Inferior parietal cortex (tissue), 1 donor: ENCODE data around the gene TFPI.

Experiments
- DNase-seq: peaks from one replicate; pipeline ENCODE4 v3.0.0-alpha.2; 2016; ENCODE audit errors: extremely low spot score

The TFPI gene

DNA sequence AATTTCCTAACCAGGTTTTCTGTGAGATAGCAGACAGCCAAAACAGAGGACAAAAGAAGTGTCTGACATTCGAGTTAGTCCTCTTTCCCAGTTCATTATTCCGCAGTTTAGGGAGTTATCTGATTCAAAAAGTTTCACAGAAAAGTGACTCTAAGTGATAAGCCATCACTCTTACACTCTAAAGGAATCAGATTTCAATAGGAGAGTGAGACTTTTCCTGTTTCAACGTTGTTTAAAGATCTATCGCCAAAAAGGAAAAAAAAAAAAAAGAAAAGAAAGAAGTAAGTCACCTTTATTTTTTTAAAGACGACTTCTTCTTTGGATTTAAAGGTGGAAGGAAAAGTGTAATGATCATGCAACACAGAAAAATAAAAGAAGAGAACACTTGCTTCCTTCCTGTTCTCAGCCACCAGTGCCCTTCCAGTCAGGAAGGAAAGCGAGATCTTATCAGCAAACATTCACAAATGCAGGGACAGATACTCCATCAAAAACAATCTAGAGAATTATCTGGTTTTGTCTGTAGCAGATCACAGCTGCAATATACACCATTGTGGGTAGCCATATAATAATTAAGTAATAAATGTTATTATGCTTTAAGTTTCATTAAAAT lies 49.8 kb downstream of the TFPI start:
- no peak for DNase-seq

DNA sequence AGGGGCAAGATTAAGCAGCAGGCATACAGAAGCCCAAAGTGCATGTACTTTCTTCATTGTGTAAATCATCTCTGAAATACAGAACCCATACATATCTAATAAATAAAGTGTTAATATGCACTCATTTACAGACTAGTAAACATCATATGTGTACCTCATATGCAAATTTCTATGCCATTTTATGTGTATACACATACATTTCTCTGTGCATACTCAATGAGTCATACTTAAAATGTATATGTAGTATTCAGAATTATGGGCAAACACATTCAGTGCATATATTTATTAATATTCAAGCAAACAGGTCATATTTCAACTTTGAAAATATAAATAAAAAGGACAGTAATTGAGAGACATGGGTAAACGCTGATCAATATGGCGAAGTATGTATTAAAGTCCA lies 50.5 kb downstream of the TFPI start:
- no peak for DNase-seq

DNA sequence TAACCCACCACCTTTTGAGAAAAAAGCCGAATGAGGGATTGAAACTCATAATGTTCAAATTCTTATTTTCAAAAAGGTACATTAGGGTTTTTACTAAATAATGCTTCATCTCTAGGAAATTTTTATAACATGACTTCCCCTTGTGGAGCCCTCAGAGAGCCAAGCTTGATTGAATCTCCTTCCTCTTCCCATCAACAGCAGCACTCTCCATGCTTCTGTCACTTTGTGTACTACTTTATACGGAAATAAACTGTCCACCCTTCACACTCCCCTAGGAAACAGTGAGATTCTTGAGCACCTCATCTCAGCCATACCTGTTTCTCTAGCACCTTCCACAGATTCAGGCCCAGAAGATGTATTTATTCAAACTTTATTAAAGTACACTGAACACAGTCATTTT lies 51.8 kb downstream of the TFPI start:
- DNase-seq = no peak

DNA sequence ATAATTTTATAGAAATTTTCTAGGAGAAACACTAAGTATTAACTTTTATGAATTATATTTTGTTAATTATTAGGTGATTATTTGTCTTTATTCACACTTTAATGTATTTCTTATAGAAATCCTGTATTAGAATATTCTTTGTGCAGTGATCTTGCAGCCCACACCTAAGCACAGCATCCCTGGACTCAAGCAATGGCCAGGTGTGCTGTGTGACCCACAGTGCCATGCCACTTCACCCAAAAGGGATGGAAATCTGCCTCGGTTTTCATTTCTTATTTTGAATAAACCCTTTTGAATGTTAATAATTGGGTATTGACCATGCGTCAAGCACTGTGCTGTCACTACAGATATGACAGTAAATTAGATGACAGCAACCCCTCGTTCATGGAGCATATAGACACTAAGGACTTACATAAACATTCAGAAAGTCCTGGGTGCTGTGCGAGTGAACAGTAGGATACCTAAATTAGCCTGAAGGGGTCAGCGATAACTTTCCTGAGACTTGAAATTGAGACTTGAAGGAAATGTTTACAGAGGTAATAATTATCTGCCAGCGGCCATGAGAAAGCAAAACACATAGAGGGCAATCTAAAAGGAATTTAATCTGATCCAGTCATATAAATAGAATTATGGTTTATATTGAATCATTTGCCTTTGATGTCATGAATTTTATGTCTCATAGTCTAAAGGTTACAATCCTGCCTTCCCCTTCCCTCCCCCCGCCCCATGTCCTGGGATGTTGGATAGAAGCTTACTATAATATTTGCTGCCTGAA lies 53.5 kb downstream of the TFPI start:
- no peak for DNase-seq

DNA sequence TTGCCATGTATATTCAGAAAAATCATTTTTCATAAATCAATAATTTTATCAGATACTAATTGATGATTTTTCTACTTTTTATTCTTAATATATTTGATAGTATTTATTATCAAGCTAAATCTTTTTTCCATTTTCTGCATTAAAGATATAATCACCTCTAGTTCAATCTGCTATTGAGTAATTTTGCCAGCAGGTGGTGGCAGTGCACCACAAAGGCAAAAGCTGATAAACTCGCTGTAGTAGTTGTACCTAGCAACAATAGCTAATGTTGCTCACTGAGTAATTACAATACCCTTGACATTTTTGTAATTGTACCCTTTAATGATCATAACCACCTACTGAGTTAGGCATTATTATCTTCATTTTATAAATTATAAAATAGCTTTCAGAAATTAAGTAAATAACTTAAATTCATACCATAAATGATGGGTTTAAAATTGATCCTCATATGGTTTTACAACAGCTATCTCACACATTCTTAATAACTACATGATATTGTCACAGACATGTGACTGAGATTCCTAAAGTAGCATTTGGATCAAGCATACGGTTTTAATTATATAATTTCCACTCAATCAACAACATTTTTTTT lies 54.2 kb downstream of the TFPI start:
- peak; percentile 77 for DNase-seq

DNA sequence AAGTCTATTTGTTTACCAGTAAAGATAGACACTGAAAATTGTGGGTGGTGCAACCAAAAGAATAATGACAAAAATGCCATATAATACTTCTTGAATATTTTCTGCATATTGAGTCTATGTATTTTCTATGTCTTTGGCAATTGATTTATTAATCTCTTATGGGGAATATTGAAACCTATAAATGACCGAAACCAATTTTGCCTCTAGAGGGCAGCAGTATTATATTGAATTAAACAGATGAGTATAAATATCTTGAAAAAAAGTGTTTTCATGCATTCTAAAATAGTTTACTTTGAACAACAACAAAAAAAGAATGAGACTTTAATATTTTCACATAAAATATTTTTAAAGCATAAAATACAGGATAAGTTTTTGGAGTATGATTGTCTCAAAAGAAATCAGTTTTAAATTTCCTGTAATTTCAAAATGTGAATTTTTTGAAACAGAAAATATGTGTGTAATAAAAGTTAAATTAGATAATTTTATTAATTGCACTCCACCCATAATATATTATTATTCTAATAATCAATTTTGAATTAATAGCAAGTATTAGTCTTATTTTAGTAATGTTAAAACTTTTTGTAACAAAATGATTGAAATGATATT lies 56.3 kb downstream of the TFPI start:
- peak; percentile 58 for DNase-seq

DNA sequence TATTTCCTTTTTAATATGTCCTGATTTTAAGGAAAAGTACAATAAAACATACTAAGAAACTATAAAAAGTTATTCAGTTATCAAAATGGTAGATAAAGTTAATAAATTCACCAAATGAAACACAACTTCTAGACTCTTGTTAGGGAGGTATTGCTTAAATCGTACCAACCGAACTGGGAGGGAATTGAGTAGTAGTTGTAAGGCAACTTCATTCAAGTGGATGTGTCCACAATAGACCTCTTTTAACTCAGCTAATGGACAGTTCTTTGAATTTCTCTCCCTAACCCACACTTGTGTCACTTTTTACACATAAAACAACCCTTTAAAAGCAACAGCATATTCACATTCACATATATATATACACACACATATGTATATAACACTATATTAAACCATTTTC lies 57.1 kb downstream of the TFPI start:
- DNase-seq = no peak

DNA sequence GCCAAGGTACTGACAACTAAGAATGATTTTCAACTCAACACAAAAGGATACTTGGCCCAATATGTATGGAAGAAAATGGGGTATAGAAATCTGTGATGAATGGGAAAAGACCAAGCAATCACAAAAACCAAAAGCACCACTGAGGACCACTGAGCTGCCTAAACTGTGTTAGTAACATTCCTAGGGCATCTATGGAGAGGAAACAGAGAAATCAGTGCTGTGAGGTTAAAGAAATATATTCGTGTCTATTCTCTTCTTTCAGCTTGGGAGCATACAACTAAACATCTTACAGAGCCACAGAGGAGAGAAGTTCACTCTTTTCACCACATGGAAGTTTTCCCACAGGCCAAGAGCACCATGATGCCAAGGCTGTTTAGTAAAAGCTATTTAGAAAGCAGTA lies 58.9 kb downstream of the TFPI start:
- no peak for DNase-seq

DNA sequence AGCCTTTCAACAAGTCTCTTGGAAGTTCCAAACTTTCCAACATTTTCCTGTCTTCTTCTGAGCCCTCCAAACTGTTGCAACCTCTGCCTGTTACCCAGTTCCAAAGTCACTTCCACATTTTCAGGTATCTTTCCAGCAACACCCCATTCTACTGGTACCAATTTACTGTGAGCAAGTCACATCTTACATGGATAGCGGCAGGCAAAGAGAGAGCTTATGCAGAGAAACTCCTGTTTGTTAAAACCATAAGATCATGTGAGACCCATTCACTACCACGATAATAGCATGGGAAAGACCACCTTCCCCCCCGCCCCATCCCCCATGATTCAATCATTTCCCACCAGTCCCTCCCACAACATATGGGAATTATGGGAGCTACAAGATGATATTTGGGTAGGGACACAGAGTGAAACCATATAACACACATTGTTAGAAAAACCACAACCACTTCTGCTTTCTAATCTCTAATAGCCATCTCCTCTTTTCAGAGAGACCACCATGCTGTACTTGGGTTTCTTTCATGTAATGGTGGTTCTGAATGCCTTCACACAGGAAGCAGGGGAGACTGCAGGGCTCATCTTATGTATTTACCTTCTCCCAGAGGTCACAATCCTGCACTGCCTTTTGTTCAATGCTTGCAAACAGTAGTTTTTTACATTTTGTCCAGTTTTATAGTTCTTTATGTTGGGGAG lies 60.2 kb downstream of the TFPI start:
- DNase-seq = no peak

DNA sequence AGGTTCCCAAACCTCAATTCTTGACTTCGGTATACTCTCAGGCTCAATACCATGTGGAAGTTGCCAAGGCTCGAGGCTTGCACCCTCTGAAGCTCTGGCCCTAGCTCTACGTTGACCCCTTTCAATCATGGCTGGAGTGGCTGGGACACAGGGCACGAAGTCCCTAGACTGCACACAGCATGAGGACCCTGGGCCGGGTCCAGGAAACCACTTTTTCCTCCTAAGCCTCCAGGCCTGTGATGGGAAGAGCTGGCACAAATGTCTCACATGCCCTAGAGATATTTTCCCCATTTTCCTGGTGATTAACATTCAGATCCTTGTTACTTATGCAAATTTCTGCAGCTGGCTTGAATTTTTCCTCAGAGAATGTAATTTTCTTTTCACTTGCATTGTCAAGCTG lies 61.1 kb downstream of the TFPI start:
- DNase-seq = no peak

DNA sequence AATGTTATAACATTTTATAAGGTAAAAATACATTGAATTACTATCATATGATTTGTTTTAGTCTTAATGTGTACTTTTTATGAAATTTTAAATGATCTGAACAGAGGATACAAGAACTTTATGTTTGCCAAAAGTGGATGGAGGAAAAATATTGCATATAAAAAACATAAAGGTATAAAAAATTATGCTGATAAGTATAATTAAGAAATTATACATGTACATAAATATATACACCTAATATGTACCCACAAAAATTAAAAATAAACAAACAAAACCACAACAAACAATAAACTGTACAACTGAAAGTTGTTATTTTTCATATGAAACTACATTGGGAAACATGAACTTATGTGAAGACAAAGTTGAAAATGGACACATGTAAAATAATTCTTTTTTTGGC lies 68.0 kb downstream of the TFPI start:
- no peak for DNase-seq

DNA sequence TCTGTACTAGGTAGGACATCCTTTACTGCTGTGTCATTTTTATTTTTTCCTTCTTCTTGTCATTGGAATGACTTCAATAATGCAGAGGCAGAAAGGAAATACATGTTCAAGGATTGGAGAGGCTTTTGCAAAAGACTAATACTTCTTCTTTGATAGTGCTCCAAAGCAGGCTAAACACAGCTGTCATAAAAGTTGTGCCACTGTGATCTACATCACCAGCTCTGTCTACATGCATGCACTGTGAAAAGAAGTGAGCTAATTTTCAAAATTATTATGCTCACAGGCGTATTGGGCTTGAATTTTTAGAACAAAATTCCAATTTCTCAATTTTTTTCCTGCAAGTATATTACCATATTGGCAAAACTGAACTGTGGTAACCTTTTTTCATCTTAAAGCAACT lies 68.7 kb downstream of the TFPI start:
- no peak for DNase-seq

DNA sequence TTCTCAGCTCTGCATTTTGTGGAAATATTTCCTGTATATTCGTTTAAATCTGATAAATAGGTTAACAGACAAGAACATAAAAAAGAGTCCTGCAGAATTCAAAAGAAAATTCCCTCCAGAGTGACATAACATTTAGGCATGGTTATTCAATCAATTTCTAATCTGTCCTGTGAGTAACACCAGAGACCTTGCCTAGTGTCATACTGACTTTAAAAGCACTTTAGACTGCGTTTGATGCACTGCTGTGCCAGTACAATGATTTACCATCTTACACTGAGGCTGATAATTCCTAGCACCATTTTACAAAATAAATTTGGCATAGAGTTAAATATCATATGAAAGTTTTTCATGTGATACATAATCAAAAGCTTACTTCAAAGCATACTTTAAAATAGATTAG lies 70.7 kb downstream of the TFPI start:
- no peak for DNase-seq

DNA sequence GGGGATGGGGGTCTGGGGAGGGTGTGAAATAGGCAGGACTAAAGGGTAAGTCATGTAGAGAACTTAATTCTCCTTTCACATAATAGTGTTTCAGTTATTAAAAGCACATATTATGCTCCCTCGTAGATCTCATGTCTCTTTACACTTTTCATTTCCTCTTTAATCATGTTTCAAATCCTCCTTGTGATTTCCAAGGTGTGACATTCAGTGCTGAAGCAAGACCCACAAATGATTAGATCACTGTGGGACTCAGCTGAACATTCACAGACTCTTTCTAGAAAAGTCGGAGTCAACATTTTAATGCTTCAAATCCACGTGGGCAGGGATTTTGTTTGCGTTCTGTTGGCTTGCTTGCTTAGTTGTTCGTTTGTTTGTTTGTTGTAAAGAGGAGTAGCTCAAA lies 71.4 kb downstream of the TFPI start:
- DNase-seq = no peak

DNA sequence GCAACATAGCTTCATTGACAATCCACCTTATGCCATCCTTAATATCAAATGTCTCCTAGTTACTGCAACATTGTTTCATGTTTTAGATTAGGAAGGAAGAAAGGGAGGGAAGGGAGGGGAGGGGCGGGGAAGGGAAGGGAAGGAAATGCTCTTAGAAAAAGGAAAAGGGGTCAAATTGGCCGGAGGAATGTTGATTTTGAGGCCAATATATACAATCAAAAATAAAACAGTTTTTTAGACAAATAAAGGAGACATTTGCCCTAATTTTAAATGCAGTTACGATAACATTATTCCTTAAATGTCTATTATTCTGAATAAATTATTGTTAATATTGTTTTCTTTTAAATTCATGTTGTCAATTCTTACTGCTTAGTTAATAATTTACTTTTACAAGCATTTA lies 72.7 kb downstream of the TFPI start:
- no peak for DNase-seq

DNA sequence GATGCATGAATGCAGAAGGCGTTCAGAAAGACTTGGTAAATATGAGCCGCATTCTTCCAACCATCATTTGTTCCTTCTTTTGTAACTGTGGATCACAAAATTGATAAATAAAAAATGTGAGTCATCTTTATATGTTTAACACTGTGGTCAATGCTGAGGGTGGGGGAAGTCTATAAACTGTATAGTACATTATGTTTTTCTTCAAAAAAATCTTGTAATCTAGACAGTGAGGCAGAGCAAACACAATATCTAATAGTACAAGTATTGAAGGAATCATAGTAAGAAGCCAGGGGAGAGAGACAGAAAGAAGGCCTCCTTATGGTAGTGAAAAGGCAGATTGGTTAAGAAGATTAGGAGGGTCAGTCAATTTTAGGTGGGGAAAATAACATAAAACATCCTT lies 75.5 kb downstream of the TFPI start:
- DNase-seq = no peak

DNA sequence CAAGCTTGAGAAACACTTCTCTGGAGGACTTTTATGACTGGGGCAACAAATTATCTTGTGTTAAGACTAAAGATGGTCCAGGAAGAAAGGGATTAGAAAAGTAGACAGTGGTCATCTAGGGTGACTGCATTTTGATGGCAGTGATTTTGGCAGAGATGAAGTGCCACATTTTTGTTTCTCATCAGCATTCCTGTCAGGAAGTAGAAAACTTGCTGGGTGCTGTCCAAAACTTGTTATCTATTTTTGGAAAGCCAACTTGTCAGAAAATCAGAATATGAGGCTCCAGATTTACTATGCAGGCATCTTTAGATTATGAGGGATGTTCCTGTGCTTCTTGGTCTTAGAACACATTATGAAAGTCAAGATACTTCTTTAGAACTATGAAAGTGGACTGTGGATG lies 77.2 kb downstream of the TFPI start:
- DNase-seq = peak; percentile 19

DNA sequence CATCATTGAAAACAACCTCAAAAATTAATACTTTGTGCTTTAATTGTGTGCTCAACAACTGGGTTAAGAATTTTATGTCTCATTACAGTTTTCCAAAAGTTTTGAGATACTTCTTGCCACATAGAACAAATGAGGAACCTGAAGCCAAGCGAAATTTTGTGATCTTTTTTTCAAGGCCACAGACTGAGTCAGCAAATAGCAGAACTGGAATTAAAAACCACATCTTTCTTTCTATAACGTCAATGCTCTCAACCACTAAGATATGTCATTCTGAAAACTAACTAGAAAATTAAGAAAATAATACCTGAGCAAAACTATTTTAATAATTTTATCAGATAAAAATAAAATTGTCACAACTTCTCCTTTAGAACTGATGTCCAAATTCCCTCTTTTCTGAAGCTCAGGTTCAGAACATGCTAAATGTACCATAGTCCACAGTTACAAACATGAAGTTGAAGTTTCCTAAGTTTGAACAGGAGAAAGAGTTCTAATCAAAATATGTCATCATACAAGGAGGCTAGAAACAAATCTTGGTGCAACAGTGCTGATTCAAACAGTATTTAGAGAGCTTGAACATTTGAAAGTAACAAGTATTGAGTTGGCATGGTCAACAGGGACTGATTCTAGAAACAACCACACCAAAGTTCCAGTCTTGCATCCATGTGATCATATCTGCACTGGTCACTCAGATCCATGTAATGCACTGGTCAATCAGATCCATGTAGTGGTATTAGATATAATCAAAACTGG lies 78.6 kb downstream of the TFPI start:
- no peak for DNase-seq

DNA sequence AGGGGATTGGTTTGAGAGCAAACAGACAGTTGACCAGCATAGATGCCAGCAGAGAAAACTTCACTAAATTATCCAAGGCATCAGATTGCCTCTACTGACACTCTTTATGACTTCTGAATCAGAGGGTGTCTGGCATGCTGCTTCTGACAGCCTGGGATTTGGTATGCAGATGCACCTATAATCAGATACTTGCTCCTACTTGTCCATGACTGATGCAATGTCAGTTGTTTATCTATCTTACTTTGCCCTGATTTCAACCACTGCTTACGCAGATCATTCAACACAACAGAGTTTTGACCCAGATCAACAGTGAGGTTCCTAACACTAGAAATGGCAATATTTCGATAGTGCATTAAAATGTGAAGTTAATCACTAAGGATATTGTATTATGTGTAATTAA lies 83.5 kb downstream of the TFPI start:
- DNase-seq = no peak

DNA sequence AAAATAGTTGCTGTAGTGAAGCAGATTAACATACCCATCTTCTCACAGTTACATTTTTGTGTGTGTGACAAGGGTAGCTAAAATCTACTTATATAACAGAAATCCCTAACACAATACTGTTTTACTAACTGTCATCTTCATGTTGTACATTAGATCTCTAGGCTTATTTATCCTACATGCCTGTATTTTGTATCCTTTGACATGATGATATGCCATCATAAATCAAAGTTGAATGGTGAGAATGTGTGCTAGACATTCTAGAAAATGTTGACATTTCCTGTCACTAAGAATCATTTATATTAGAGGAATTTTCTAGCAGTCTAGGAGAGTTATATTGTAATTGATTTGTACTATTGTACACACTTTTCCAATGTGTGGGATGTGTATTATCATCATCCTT lies 84.7 kb downstream of the TFPI start:
- no peak for DNase-seq

DNA sequence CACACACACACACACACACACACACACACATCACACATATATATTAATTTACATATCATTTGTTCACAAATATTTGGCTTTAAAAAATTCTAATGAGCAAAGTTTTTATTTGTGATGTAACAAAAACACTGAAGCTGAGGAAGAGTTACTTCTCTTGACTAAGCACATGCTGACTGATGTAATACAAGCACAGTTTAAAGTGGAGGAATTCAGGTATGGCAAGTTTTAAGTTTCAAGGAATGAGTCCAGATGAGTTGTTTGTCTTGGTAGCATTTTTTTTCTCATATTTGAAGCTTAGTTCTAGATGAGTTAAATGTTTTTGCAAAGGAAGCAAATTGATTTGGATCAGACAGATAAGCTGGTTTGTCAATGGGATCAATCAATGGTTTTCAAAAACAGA lies 86.0 kb downstream of the TFPI start:
- no peak for DNase-seq
